NAMALWA (cell line): ENCODE results near the gene ARHGAP44.

Experiments used
- DNase-seq: peaks from one replicate; pipeline ENCODE4 v3.0.0-alpha.2; 2015; ENCODE audit warnings: low spot score

Gene ARHGAP44

DNA sequence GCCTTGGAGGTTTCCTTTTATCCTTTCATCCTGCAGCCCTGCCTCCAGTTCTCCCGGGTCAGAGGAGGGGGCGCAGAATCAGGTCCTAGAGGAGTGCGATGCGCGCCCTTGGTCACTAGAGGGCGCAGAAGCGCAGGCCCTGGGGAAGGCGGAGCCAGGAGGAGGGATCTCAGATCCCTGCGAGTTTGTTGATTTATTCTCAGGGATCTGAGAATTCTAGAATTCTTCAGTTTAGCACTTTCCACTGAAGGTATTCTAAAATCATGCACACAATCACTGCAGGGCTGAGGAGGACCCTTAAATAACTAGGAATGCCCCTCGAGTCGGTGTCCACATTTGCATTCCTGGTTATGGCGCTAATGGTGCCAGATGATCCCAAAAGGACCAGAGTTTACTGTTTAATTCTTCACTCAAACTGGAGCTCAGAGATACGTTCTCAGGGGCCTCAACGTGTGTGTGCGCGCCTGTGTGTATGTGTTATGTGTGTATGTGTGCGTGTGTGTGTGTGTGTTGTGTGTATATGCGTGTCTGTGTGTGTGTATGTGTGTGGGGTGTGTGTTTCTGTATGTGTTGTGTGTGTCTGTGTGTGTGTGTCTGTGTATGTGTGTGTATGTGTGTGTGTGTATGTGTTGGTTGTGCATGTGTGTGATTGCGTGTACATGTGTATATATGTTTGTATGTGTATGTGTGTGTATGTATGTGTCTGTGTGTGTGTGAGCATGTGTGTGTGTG lies 235.4 kb downstream of the ARHGAP44 start:
- peak; percentile 63 for DNase-seq

- no peak for DNase-seq
Measured at GRCh38 chr17:13025258-13025627, 235.9 kb downstream of the ARHGAP44 start.

DNA sequence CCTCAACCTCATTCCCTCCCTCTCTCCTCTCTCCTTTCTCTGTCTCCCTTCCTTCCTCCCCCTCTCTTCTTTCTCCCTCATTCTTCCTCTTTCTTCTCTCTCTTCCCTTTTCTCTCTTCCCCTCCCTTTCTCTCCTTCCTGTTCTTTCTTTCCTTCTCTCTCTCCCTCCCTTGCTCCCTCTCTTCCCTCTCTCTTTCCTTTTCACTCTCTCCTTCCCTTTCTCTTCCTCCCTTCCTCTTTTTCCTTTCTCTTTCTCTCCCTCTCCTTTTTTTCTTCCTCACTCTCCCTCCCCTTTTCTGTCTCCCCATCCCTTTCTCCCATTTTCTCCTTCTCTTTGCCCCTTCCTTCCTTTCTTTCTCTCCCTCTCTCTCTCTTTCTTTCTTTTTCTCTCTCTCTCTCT lies 236.4 kb downstream of the ARHGAP44 start:
- no peak for DNase-seq

- DNase-seq = no peak
Measured at GRCh38 chr17:13027246-13027645, 237.9 kb downstream of the ARHGAP44 start.

DNA sequence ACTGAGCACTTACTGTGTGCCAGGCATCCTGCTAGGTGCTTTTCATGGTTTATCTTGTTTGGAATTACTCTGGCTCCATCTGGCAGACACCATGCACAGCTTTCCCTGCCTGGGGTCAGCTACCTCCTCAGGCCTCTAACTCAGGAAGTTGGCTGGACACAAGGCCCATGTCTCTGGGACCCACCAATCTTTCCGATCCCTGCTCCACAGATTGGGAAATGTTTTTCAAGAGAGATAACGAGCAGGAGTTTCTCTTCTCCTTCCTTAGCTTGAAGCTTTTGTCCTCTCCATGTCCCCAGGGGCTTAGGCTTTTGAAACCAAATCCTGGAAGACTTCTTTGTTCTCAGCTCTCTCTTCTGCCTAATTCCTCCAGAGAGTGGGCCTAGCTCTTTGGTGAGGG lies 240.0 kb downstream of the ARHGAP44 start:
- no peak for DNase-seq

DNA sequence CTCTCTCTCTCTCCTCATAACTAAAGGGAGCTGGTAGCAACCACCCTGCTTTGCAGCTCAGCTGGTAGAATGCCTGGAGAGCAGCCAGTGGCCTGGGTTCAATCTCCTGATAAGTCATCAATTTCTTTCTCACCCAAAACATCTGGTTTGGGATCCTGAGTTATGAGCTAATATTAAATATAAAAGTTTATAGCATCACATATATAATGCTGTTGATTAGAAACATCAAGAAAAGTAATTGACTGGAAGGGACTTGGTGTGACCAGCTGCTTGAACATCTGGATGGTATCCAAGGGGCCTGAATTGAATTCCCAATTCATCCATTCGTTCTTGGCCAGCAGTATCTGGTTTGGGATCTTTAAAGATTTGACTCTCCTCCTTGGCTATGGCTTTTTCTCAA lies 240.8 kb downstream of the ARHGAP44 start:
- no peak for DNase-seq

DNA sequence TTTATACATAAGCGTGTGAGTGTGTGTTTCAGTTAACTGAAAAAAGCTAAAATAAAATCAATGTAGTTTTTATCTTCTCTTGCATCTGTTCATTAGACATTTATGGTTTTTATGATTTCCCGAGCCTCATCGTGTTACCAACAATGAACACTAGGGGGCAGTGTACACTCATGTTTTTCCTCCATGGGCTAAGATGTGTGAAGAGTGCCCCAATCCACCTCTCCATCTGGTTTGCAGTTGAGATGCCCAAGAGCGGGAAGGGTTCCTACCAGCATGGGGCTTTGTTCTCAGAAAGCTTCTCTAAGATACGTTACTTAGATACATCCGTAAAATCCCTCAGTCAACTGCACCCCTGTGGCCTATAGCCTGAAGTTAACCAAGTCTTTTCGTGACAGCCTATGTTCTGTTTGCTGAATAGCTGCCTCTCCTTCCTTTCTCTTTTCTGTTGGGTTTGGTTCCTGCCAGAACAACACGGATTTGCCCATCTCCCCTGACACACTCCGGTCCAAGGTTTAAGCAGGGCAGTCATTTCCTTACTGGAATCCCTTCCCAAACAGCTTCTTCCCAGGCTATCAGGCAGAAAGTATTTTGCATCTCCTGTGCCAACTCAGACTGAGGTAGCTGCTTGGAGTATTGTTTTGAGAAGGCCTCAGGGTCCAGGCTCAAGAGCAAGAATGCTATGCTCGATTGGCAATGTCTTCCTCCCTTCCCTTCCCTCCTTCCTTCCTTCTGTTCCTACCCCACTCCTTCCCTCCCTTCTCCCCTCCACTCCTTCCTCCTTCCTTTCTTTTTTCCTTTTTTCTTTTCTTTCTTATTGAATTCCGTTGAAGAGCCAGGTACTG lies 241.4 kb downstream of the ARHGAP44 start:
- DNase-seq = peak; percentile 61

GRCh38 chr17:13031718-13032350 lies 242.5 kb downstream of the ARHGAP44 start:
- peak; percentile 53 for DNase-seq

DNA sequence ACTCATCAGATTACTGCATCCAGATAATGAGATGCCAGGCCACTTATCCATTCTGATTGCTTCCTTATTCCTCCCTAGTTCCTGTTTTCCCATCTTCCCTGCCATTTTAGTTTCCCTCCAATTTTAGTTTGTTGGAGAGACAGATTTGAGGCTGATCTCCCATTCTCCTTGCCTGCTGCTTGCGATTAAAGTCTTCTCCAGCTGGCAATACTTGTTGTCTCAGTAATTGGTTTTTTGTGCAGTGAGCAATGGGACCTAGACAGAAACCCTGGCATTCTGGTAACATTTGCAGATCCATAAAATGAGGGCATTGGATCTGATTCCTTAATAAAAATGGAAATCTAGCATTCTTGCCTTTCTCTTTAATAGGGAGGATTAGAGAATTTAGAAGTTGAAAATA lies 246.1 kb downstream of the ARHGAP44 start:
- no peak for DNase-seq

GRCh38 chr17:13036751-13037150 lies 247.5 kb downstream of the ARHGAP44 start:
- no peak for DNase-seq

DNA sequence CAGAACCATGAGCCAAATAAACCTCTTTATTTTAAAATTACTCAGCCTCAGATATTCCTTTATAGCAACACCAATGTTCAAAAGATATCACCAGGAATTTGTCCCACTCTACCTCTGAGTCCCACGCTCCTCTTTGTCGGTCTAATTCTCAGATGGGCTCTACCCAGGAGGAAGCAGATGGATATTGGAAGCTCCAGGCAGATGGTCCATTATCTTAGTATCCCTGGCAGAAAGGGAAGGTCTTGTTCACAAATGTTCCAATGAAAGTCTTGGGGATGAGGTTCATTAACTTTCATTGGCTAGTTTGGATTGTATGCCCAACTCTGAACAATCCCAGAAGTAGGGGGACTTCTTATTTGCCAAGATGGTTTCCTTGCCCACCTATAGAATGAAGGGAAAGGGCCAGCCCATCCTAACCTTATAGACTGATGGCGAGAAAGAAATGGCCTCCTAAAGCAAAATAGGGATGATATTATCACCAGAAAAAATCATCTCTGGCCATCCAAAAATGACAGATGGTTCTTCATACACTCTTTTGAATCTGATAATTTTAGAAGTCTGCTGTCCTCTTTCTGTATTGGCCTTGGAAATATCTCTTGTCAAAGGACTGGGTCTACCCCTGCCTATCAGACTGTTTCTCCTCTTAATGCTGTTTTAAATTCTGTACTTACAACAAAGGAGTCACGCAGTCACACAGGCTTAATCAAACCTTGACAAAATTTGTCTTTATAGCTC lies 249.8 kb downstream of the ARHGAP44 start:
- no peak for DNase-seq
